OCI-LY7 (cell line): ENCODE results near the gene ACSL3. TPM values are rescaled to one million over a fixed set of nuclear protein-coding genes. Genes with fewer than 3 reads are reported as not detected.

Source experiments
- BruUV-seq: library from RNA; stranded (reverse); fragments of 400-500 nt; replicated peaks from 2 replicates; lab custom pipeline; 2021; lab: Mats Ljungman, UMichigan
- CTCF ChIA-PET: fragments of 300-600 bp; sonication (Branson Sonifier 250); formaldehyde crosslinking; loops from one replicate; lab custom pipeline; 2022; ENCODE audit warnings: antibody characterized with exemption; ENCODE audit not compliant: unreplicated experiment; lab: Charles Lee
- POLR2A ChIA-PET: fragments of 300-600 bp; sonication (Branson Sonifier 250); formaldehyde crosslinking; loops from one replicate; lab custom pipeline; 2022; ENCODE audit warnings: antibody characterized with exemption; lab: Charles Lee
- DNase-seq: peaks from one replicate; pipeline ENCODE4 v3.0.0-alpha.2; 2015; ENCODE audit warnings: low spot score
- H2AFZ ChIP-seq: fragments of 200-600 bp; sonication (generic), shearing (Covaris generic); 2 replicates; pipeline ENCODE4 v1.6.1; 2014; ENCODE audit warnings: mild to moderate bottlenecking, antibody characterized with exemption, low read length, moderate library complexity
- H3K27ac ChIP-seq: fragments of 200-600 bp; sonication (generic); 2 replicates; pipeline ENCODE4 v1.5.1; 2014; ENCODE audit warnings: mixed run types, low read depth, mild to moderate bottlenecking, moderate library complexity, low read length, inconsistent platforms; ENCODE audit not compliant: poor library complexity, severe bottlenecking
- H3K36me3 ChIP-seq: fragments of 200-600 bp; sonication (generic); 2 replicates; pipeline ENCODE4 v1.6.1; 2014; ENCODE audit warnings: mild to moderate bottlenecking, antibody characterized with exemption, low read length, moderate library complexity, mixed read lengths; ENCODE audit not compliant: insufficient read depth
- H3K4me1 ChIP-seq: fragments of 200-600 bp; sonication (generic); 2 replicates; pipeline ENCODE4 v1.5.1; 2014; ENCODE audit warnings: mild to moderate bottlenecking, low read length; ENCODE audit not compliant: insufficient read depth, poor library complexity, severe bottlenecking
- H3K4me2 ChIP-seq: fragments of 200-600 bp; sonication (generic); 2 replicates; pipeline ENCODE4 v1.6.1; 2014; ENCODE audit warnings: mild to moderate bottlenecking, low read length
- H3K4me3 ChIP-seq: fragments of 200-600 bp; sonication (generic); 2 replicates; pipeline ENCODE4 v1.5.1; 2014; ENCODE audit warnings: mild to moderate bottlenecking, low read depth, low read length; ENCODE audit not compliant: poor library complexity, severe bottlenecking
- H3K79me2 ChIP-seq: fragments of 200-600 bp; sonication (generic); 2 replicates; pipeline ENCODE4 v1.6.1; 2016; ENCODE audit warnings: low read depth, mild to moderate bottlenecking, low read length, moderate library complexity, mixed read lengths; ENCODE audit not compliant: insufficient read depth
- H3K9me2 ChIP-seq: fragments of 200-600 bp; sonication (generic); 2 replicates; pipeline ENCODE4 v1.6.1; 2016; ENCODE audit warnings: mild to moderate bottlenecking, low read length, mixed read lengths; ENCODE audit not compliant: insufficient read depth
- H3K9me3 ChIP-seq: fragments of 200-600 bp; sonication (generic); 2 replicates; pipeline ENCODE4 v1.6.1; 2014; ENCODE audit warnings: mild to moderate bottlenecking, mixed run types, low read length, mixed read lengths
- H4K20me1 ChIP-seq: fragments of 200-600 bp; sonication (generic); 2 replicates; pipeline ENCODE4 v1.6.1; 2014; ENCODE audit warnings: mild to moderate bottlenecking, antibody characterized with exemption, low read length, moderate library complexity, mixed read lengths; ENCODE audit not compliant: insufficient read depth
- EZH2phosphoT487 ChIP-seq: fragments of 200-600 bp; sonication (generic); IDR thresholded peaks from 2 replicates; pipeline ENCODE4 v1.6.1; 2018; ENCODE audit warnings: low read depth, borderline replicate concordance, mild to moderate bottlenecking, mixed run types, antibody characterized with exemption, low read length, moderate library complexity, mixed read lengths
- intact Hi-C: fragments of 100-400 bp; cut with micrococcal nuclease; formaldehyde crosslinking; loops from one replicate; pipeline ENCODE4 v1.10.0; 2022; ENCODE audit not compliant: unreplicated experiment
- total RNA-seq, 2 experiments: library from RNA; depleted of rRNA in 1 of 2; stranded (reverse); fragments of >200 nt in 1 of 2; shearing (Covaris generic) in 1 of 2; gene quantifications; 2 replicates each; pipeline ENCODE4 v1.2.3, GENCODE V29; 2014 to 2022
- TF ChIP-seq, protein P1 (sequence below): fragments of 200-600 bp; sonication (generic); conservative IDR thresholded peaks from 2 replicates; pipeline ENCODE4 v1.5.1; 2014; ENCODE audit warnings: mild to moderate bottlenecking, antibody characterized with exemption, low read length, moderate library complexity, mixed read lengths

Gene ACSL3
- total RNA-seq, 2 experiments from 2014 or later: 62.6 to 83.2 TPM

DNA sequence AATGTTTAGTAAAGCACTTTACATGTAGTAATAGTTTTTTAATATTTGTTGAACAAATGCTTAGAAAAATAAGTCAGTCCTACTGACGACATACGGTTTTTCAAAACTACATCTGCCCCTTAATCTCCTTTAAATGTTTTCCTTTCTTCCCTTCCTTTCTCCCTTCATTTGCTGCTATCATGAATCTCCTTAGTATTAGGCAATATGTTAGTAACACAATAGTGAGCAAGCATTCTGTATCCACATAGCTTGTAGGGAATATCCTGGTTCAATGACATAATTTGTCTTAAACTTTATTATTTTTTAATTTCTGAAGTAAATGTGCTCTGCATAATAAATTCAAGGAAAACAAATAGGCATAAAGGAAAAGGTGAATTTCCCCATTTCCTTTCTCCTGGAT, 79.1 kb downstream of the ACSL3 start:
- BruUV-seq: no TSS peak
- intact Hi-C loops: loop anchor here (1.0 kb wide), 4 partner anchors 25 to 250 kb away; no protein-coding TSS in a partner anchor
- POLR2A ChIA-PET: interaction anchor here (1.1 to 1.9 kb wide), 3 partner anchors 8 to 236 kb away, joined by 3 to 7 read pairs (median 4); no protein-coding TSS in a partner anchor
- Histone ChIP-seq H3K79me2 (no peaks in the 10 kb centered on the region), H3K9me3 (peaks cover 11% of the 10 kb centered on the region; the same call in 1 of the 2 replicates), H3K4me1 (no peaks in the 10 kb centered on the region), H2AFZ (no peak overlapping the region), H3K27ac (no peak overlapping the region), H4K20me1 (no peaks in the 10 kb centered on the region), H3K4me3 (no peak overlapping the region), H3K36me3 (peaks cover 50% of the 10 kb centered on the region), H3K4me2 (no peak overlapping the region), H3K9me2 (no peaks in the 10 kb centered on the region)
- CTCF ChIA-PET: interaction anchor here (1.1 to 1.5 kb wide), 2 partner anchors 28 to 253 kb away, joined by 4 read pairs; no protein-coding TSS in a partner anchor
- no peak for DNase-seq
- TF ChIP-seq EZH2phosphoT487: no peak
- TF ChIP-seq, protein P1, sequence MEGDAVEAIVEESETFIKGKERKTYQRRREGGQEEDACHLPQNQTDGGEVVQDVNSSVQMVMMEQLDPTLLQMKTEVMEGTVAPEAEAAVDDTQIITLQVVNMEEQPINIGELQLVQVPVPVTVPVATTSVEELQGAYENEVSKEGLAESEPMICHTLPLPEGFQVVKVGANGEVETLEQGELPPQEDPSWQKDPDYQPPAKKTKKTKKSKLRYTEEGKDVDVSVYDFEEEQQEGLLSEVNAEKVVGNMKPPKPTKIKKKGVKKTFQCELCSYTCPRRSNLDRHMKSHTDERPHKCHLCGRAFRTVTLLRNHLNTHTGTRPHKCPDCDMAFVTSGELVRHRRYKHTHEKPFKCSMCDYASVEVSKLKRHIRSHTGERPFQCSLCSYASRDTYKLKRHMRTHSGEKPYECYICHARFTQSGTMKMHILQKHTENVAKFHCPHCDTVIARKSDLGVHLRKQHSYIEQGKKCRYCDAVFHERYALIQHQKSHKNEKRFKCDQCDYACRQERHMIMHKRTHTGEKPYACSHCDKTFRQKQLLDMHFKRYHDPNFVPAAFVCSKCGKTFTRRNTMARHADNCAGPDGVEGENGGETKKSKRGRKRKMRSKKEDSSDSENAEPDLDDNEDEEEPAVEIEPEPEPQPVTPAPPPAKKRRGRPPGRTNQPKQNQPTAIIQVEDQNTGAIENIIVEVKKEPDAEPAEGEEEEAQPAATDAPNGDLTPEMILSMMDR: no peak

GRCh38 chr2:222941510-222942032, 80.7 kb downstream of the ACSL3 start:
- Histone ChIP-seq H3K4me3 (no peak overlapping the region), H3K4me2 (no peak overlapping the region), H3K9me2 (no peaks in the 10 kb centered on the region), H3K79me2 (no peaks in the 10 kb centered on the region), H3K36me3 (peaks cover 35% of the 10 kb centered on the region), H3K27ac (no peak overlapping the region), H3K4me1 (no peaks in the 10 kb centered on the region), H4K20me1 (no peaks in the 10 kb centered on the region), H3K9me3 (peaks cover 11% of the 10 kb centered on the region; the same call in 1 of the 2 replicates), H2AFZ (no peak overlapping the region)
- intact Hi-C loops: no loop called here
- no peak for DNase-seq
- POLR2A ChIA-PET: interaction anchor here (0.5 to 1.5 kb wide), 3 partner anchors 12 to 225 kb away, joined by 3 to 4 read pairs (median 4); no protein-coding TSS in a partner anchor
- CTCF ChIA-PET: no interaction called here
- TSS peak; percentile 25 for BruUV-seq
- TF ChIP-seq, protein P1: no peak
- TF ChIP-seq EZH2phosphoT487: no peak

DNA sequence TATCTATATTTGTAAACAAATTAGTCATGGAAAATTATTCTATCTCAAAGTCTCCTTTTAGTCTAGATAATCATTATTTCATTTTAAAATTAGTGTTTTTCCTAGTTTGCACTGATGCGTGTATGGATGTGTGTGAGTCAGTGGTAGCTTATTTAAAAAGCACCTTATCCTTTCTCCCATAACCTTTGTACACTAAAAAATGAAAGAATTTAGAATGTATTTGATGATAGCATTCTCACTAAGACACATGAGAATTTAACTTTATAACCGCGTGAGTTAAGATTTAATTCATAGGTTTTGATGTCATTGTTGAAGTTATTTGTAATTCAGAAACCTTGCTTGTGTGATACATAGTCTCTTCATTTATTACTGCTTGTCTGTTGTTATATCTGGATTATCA, 81.7 kb downstream of the ACSL3 start:
- Histone ChIP-seq H3K9me3 (peaks cover 11% of the 10 kb centered on the region; the same call in 1 of the 2 replicates), H3K27ac (no peak overlapping the region), H2AFZ (no peak overlapping the region), H3K36me3 (peaks cover 25% of the 10 kb centered on the region), H3K4me1 (no peaks in the 10 kb centered on the region), H3K4me3 (no peak overlapping the region), H3K9me2 (no peaks in the 10 kb centered on the region), H3K79me2 (no peaks in the 10 kb centered on the region), H4K20me1 (no peaks in the 10 kb centered on the region), H3K4me2 (no peak overlapping the region)
- intact Hi-C loops: no loop called here
- TF ChIP-seq EZH2phosphoT487: no peak
- TF ChIP-seq, protein P1: no peak
- POLR2A ChIA-PET: interaction anchor here (0.6 kb wide), 1 partner anchor 12 kb away, joined by 5 read pairs; no protein-coding TSS in a partner anchor
- BruUV-seq: no TSS peak
- CTCF ChIA-PET: no interaction called here
- no peak for DNase-seq
